Activated naive CD4-positive, alpha-beta T cell treated with anti-CD3 and anti-CD28 coated beads, Interleukin-2, amount 10 ng/mL, durations not matched to agents 7 days and 5 days (primary cell): Measurements from ENCODE around the gene CLDN19.

Experiments used
- CTCF ChIA-PET: fragments of 350-600 bp; sonication (Branson Sonifier 250); formaldehyde crosslinking; loops from one replicate; lab custom pipeline; 2021; ENCODE audit warnings: antibody characterized with exemption; lab: Charles Lee
- DNase-seq: peaks from one replicate; pipeline ENCODE4 v3.0.0-alpha.2; 2020
- H3K27ac Mint-ChIP-seq: one replicate; pipeline ENCODE4 v1.8.0; 2021; ENCODE audit warnings: mild to moderate bottlenecking, moderate library complexity, mixed read lengths
- H3K27me3 Mint-ChIP-seq: one replicate; pipeline ENCODE4 v1.8.0; 2021; ENCODE audit warnings: mild to moderate bottlenecking, mixed read lengths
- H3K36me3 Mint-ChIP-seq: one replicate; pipeline ENCODE4 v1.8.0; 2021; ENCODE audit warnings: mixed read lengths
- H3K4me1 Mint-ChIP-seq: one replicate; pipeline ENCODE4 v1.8.0; 2021; ENCODE audit warnings: mixed read lengths
- H3K4me3 Mint-ChIP-seq: one replicate; pipeline ENCODE4 v1.8.0; 2021; ENCODE audit warnings: mild to moderate bottlenecking, moderate library complexity, mixed read lengths
- H3K9me3 Mint-ChIP-seq: one replicate; pipeline ENCODE4 v1.8.0; 2021; ENCODE audit warnings: mixed read lengths

Gene CLDN19, protein sequence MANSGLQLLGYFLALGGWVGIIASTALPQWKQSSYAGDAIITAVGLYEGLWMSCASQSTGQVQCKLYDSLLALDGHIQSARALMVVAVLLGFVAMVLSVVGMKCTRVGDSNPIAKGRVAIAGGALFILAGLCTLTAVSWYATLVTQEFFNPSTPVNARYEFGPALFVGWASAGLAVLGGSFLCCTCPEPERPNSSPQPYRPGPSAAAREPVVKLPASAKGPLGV

DNA sequence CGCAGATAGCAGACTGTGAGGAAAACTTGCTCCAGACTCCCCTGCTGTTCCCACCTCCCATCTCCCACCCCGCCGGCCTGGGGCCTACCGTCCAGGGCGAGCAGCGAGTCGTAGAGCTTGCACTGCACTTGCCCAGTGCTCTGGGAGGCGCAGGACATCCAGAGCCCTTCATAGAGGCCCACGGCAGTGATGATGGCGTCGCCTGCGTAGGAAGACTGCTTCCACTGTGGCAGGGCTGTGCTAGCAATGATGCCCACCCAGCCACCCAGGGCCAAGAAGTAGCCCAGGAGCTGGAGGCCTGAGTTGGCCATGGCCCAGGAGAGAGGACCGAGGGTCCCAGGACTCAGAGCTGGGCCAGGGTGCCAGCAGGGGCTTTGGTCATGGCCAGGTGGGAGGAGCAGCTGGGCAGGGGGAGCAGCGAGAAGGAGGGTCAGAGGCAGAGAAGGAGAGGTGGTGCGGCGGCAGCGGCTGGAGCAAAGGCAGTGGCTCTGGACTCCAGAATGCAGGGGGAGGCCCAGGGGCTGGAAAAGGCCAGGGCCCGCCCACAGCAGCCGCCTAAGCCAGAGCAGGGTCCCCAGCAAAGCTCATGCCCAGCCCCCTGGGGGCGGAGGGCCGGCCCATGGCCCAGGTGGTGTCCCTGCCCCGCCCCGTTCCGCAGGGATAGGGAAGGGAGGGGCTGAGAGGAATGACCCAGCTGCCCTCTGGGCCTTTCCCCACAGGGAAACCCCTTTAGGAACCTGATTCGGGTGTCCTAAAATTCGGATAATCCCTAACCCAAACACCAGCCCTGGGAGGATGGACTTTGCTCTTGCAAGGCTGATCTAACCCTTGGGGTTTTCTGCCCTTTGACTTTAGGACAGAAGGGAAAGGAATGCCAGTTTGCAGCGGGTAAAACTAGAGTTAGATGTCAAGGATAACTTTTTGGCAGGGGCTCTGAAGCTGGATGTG lies at the start of gene CLDN19:
Gene CLDN19 (minus strand): TSS at position 484 of the 948 bp plus-strand sequence. CDS start 173 bp downstream, at position 311.
- CTCF ChIA-PET, result no interaction called here
- H3K4me3 Mint-ChIP-seq, result no peak within 1 kb of the TSS
- H3K27ac Mint-ChIP-seq, result no peak within 1 kb of the TSS
- no peaks in the 10 kb centered on the region for H3K27me3 Mint-ChIP-seq
- peaks cover 10% of the 10 kb centered on the region for H3K4me1 Mint-ChIP-seq
- H3K36me3 Mint-ChIP-seq, result no peaks in the 10 kb centered on the region
- no peaks in the 10 kb centered on the region for H3K9me3 Mint-ChIP-seq
- DNase-seq, result peak; percentile 7

DNA sequence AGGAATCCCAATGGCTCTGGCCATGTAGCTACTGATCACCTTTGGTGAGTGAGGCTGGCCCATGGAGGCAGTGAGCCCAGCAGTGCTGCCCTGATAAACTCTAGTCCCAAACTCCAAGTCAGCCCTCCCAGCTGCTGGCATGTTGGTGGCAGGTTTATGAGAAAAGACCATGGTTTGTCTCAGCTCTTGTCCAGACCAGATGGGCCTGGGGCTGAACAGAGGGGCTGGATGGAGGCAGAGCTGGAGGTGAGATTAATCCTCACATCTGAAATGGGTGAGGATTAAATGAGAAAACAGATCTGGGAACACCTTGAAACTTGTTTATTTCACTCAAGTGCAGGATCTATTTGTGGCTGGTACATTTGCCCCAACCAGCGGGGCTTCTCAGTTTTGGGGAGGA lies 48.0 kb upstream of the CLDN19 start:
- no peak for DNase-seq
- H3K4me1 Mint-ChIP-seq, result peaks cover 25% of the 10 kb centered on the region
- no peaks in the 10 kb centered on the region for H3K36me3 Mint-ChIP-seq
- H3K27me3 Mint-ChIP-seq, result peaks cover 25% of the 10 kb centered on the region
- H3K9me3 Mint-ChIP-seq, result no peaks in the 10 kb centered on the region
- H3K27ac Mint-ChIP-seq, result no peak overlapping the region
- H3K4me3 Mint-ChIP-seq, result no peak overlapping the region
- CTCF ChIA-PET, result no interaction called here

DNA sequence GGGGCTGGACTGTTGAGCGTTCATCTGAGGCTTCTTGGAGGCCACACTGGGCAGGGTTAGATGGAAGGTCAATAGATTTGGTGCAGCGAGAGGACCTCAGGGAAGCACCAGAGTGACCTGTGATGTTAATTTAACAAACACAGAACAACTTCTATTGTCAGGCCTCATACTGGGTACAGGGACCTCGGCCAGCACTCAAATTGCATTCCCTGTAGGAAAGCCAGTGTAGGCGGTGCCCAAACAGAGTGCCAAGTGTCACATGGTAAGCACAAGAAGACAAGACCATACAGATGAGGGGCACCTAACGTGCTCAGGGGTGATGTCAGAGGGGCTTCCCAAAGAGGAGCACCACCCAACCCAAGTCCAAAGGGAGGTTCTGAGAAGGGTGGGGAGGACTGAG lies 46.1 kb upstream of the CLDN19 start:
- no peak for DNase-seq
- peaks cover 4% of the 10 kb centered on the region for H3K36me3 Mint-ChIP-seq
- no peak overlapping the region for H3K4me3 Mint-ChIP-seq
- peaks cover 25% of the 10 kb centered on the region for H3K27me3 Mint-ChIP-seq
- H3K27ac Mint-ChIP-seq, result no peak overlapping the region
- H3K9me3 Mint-ChIP-seq, result no peaks in the 10 kb centered on the region
- peaks cover 25% of the 10 kb centered on the region for H3K4me1 Mint-ChIP-seq
- CTCF ChIA-PET, result no interaction called here

DNA sequence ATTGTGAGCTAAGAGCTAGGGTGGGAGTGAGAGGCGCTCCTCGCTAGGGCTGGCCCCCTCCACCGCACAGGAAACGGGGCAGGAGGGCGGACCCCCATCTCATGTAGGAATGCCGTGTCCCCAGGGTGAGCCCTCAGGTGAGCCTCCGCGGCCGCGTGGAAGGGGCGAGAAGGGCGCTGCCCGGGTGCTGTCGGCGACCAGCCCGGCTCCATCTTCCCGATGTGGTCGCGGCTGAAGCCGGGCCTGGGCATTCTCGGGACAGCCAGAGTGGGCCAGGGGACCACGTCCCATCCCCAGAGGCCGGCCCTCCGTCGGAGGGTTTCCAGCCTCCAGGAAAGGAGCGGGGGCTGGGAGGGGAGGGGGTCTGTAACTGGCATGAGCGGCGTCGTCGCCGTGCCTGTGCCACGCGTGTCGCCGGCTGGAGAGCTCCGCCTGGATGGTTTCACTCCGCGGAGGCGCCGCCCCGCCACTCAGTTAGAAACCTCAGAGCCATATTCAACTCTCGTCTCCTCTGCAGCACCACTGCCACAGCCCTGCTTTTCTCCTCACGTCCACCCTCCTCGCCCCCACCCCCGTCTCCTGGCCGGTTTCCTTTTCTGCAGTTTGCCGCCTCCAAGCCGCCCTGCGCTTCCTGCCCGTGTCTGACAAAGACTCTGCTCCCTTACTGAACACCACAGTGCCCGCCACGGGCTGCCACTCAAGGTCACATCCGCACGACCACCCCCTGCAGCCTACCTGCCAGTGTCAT lies 45.1 kb upstream of the CLDN19 start, which contains the start of gene TMEM269:
Gene TMEM269 (plus strand): TSS at position 46 of the 748 bp plus-strand sequence. CDS start 4,903 bp downstream, outside the sequence.
- H3K27me3 Mint-ChIP-seq, result peaks cover 22% of the 10 kb centered on the region
- H3K4me1 Mint-ChIP-seq, result peaks cover 25% of the 10 kb centered on the region
- DNase-seq, result peak; percentile 79
- H3K4me3 Mint-ChIP-seq, result peak within 1 kb of the TSS; percentile 70
- peak within 1 kb of the TSS; percentile 72 for H3K27ac Mint-ChIP-seq
- no peaks in the 10 kb centered on the region for H3K9me3 Mint-ChIP-seq
- CTCF ChIA-PET, result no interaction called here
- H3K36me3 Mint-ChIP-seq, result peaks cover 10% of the 10 kb centered on the region

DNA sequence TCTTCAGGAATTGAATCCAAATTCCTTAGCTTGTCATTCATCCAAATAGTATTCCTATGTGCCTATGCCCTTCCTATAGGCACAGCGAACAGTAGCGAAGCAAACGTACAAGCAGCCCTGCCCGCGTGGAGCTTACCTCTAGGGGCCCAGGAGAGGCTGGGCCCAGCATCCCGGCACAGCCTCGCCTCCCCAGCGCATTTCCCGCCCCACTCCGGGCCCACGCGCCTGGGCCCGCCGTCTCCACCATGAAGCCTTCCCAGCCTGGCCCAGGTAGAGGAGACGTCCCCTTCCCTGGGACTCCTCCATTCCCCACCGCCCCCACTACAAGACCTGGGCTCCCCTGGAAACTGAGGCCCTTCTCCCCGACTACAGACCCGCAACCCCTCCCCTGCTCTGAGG lies 44.5 kb upstream of the CLDN19 start:
- H3K4me3 Mint-ChIP-seq, result no peak overlapping the region
- peaks cover 19% of the 10 kb centered on the region for H3K27me3 Mint-ChIP-seq
- H3K36me3 Mint-ChIP-seq, result peaks cover 13% of the 10 kb centered on the region
- no peak overlapping the region for H3K27ac Mint-ChIP-seq
- CTCF ChIA-PET, result no interaction called here
- H3K9me3 Mint-ChIP-seq, result no peaks in the 10 kb centered on the region
- peaks cover 30% of the 10 kb centered on the region for H3K4me1 Mint-ChIP-seq
- no peak for DNase-seq

DNA sequence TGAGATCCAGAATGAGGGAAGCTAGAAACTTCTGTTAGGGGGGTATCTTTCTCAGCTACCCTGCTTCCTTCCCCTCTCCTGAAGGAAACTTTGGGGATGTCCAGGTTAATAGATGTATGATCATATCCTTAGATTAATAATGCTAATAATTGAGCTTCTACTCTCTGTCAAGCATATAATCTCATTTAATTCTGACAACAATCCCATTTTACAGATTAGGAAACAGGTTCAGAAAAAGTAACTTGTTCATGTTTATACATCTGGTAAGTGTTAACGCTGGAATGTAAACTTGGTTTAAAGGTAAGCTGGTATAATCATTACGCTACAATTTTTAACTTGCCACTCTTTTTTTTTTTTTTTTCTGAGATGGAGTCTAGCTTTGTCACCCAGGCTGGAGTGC lies 43.1 kb upstream of the CLDN19 start:
- no peaks in the 10 kb centered on the region for H3K9me3 Mint-ChIP-seq
- no peak overlapping the region for H3K4me3 Mint-ChIP-seq

DNA sequence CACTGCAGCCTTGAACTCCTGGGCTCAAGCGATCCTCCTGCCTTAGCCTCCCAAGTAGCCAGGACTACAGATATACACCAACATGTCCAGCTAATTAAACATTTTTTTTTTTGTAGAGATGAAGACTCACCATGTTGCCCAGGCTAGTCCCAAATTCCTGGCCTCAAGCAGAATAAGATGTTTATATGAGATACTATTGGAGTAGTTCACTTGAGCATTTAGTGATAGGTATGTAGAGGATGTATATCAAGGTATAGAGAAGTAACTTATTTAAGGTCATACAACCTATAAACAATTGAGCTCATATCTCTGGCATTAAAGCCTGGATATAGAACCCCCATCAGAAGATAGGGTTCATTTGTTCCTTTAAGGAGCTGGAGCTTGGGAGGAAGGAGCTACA lies 40.1 kb upstream of the CLDN19 start:
- no peak for DNase-seq
- Mint-ChIP-seq H3K36me3 (peaks cover 39% of the 10 kb centered on the region), H3K4me3 (no peak overlapping the region), H3K4me1 (peaks cover 24% of the 10 kb centered on the region), H3K9me3 (no peaks in the 10 kb centered on the region), H3K27me3 (peaks cover under 1% of the 10 kb centered on the region), H3K27ac (no peak overlapping the region)
- CTCF ChIA-PET, result interaction anchor here (0.9 to 7.8 kb wide), 4 partner anchors 14 to 292 kb away, joined by 3 to 103 read pairs (median 20); no protein-coding TSS in a partner anchor

More for the DNA sequence above, 43.1 kb upstream of the CLDN19 start:
- CTCF ChIA-PET, result interaction anchor here (0.6 to 1.1 kb wide), 3 partner anchors 140 to 490 kb away, joined by 3 to 5 read pairs (median 4); no protein-coding TSS in a partner anchor
- Mint-ChIP-seq H3K36me3 (peaks cover 22% of the 10 kb centered on the region), H3K27me3 (peaks cover 13% of the 10 kb centered on the region), H3K4me1 (peaks cover 34% of the 10 kb centered on the region), H3K27ac (no peak overlapping the region)
- DNase-seq, result no peak

DNA sequence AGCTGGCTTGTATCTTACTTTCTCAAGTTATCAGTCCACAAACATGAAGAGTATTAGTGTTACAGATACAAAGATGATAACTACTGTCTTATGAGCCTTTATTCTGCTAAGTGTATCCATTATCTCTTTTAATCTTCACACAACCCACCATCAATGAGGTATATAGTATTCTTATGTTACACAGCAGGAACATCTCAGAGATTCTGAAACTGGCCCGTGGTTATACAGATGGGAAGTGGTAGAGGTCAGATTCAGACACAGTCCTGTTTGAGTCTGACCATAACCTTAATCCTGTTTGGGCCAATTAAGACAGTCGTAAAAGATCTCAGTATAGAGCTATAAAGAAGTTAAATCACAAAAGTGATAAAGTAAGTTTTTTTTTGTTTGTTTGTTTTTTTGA lies 39.7 kb upstream of the CLDN19 start:
- Mint-ChIP-seq H3K9me3 (no peaks in the 10 kb centered on the region), H3K4me3 (no peak overlapping the region), H3K27ac (no peak overlapping the region), H3K27me3 (no peaks in the 10 kb centered on the region), H3K4me1 (peaks cover 23% of the 10 kb centered on the region), H3K36me3 (peaks cover 44% of the 10 kb centered on the region)
- no peak for DNase-seq
- CTCF ChIA-PET, result interaction anchor here (0.9 to 7.8 kb wide), 4 partner anchors 14 to 293 kb away, joined by 3 to 103 read pairs (median 20); no protein-coding TSS in a partner anchor

DNA sequence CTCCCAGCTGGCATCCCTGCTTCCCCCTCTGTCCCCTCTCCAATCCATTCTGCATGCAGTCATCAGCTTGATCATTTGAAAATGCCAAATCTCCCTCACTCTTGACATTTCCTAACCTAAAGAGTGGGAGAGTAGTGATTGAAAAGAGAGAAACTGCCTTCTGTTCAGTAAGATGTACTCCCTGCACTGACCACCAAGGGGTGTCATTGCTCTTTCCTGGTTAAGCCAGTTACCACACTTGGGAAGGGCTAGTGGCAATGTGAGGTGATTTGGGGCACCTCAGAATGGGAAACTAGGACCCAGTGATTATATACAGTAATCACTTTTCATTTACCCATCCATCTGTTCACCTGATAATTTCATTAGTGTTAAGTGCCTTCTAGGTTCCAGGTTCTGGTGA lies 37.8 kb upstream of the CLDN19 start:
- H3K27ac Mint-ChIP-seq, result no peak overlapping the region
- peak; percentile 59 for DNase-seq
- no peaks in the 10 kb centered on the region for H3K9me3 Mint-ChIP-seq
- H3K36me3 Mint-ChIP-seq, result peaks cover 51% of the 10 kb centered on the region
- CTCF ChIA-PET, result interaction anchor here (0.7 to 7.8 kb wide), 12 partner anchors 11 to 304 kb away, joined by 3 to 103 read pairs (median 4); partner anchors contain the start of genes C1orf50, P3H1 and ZNF691
- no peaks in the 10 kb centered on the region for H3K27me3 Mint-ChIP-seq
- H3K4me1 Mint-ChIP-seq, result peaks cover 17% of the 10 kb centered on the region
- H3K4me3 Mint-ChIP-seq, result no peak overlapping the region

DNA sequence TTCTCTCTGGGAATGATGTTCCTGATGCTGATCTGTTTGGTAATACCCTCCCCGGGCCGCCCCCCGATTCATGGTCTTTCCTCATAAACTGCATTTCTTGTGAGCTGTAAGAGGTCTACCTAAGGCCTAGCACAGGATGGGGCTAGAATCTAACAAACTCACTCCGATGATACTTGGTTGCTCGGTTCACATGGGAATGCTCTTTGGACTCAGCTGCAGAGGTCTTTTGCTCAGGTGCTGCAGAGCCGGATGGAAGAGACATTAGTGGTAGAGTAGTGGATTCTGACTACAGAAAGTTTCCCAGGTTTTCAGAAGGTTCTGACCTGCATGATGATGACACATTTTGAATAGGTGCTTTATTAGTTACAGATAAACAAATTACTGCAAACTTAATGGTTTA lies 36.5 kb upstream of the CLDN19 start:
- DNase-seq, result no peak
- CTCF ChIA-PET, result interaction anchor here (0.7 to 7.8 kb wide), 6 partner anchors 15 to 301 kb away, joined by 3 to 103 read pairs (median 14); no protein-coding TSS in a partner anchor
- H3K9me3 Mint-ChIP-seq, result no peaks in the 10 kb centered on the region
- H3K27me3 Mint-ChIP-seq, result no peaks in the 10 kb centered on the region
- peaks cover 49% of the 10 kb centered on the region for H3K36me3 Mint-ChIP-seq
- H3K27ac Mint-ChIP-seq, result no peak overlapping the region
- peaks cover 20% of the 10 kb centered on the region for H3K4me1 Mint-ChIP-seq
- H3K4me3 Mint-ChIP-seq, result no peak overlapping the region

DNA sequence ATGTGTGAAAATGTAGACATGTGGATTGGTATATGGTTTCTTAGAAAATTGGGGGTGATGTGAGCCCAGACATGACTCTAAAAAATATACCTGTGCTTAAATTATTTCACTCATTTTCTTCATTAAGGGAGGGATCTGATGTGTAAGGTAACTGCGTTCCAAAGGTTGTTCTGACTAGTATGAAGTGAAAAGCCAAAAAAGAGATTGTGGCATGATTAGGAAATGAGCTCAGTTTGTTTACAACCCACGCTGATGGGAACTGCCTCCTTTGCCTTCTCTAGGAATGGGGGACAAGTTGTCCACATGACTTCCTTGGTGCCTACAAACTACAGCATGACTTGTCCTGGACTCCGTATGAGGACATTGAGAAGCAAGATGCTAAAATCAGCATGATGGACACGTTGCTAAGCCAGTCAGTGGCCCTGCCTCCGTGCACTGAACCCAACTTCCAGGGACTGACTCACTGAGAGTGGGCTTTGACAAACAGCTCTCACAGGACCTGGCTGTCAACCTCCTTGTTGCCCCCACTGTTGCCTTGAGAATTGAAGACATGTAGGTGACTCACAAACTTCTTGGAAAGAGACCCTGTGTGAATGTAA lies 35.0 kb upstream of the CLDN19 start:
- H3K4me1 Mint-ChIP-seq, result peaks cover 27% of the 10 kb centered on the region
- H3K9me3 Mint-ChIP-seq, result no peaks in the 10 kb centered on the region
- CTCF ChIA-PET, result interaction anchor here (7.8 kb wide), 1 partner anchor 298 kb away, joined by 103 read pairs; no protein-coding TSS in a partner anchor
- peaks cover 49% of the 10 kb centered on the region for H3K36me3 Mint-ChIP-seq
- no peak overlapping the region for H3K4me3 Mint-ChIP-seq
- H3K27ac Mint-ChIP-seq, result no peak overlapping the region
- no peak for DNase-seq
- no peaks in the 10 kb centered on the region for H3K27me3 Mint-ChIP-seq

DNA sequence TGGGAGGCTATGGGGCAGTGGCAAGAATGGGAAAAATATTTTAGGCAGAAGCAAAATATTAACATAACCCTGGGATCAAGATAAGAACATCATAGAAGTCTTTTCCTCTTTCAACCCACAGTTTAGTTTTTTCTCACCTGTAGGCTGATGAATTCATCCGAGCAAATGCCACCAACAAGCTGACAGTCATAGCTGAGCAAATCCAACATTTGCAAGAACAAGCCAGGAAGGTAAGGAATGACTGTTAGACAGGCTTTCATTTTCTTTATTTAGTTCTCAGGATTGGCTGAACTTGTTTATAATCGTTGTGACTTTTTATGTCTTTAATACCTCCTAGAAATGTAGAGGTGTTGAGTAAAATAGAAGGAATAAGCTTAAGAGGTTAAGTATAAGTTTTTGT lies 33.4 kb upstream of the CLDN19 start:
- H3K9me3 Mint-ChIP-seq, result no peaks in the 10 kb centered on the region

DNA sequence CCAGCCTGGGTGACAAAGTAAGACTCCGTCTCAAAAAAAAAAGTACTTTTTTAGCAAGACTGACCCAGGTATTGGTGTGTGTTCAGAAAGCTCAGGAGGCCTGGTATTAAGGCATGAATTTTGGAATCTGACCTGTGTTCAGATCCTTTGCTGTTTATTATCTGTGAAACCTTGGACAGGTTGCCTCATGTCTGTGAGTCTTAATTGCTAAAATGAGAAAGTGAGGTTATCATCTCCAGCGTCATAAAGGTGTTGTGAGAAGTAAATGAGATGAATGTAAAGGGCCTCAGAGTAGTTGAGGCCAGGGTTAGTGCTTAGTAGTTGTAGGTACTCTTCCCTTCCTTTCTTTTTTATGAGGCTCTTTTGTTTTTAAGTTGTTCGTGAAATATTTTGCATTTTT lies 29.8 kb upstream of the CLDN19 start:
- peaks cover 37% of the 10 kb centered on the region for H3K4me1 Mint-ChIP-seq
- H3K4me3 Mint-ChIP-seq, result no peak overlapping the region
- no peak for DNase-seq
- CTCF ChIA-PET, result no interaction called here
- H3K27ac Mint-ChIP-seq, result no peak overlapping the region
- H3K9me3 Mint-ChIP-seq, result no peaks in the 10 kb centered on the region
- no peaks in the 10 kb centered on the region for H3K27me3 Mint-ChIP-seq
- peaks cover 27% of the 10 kb centered on the region for H3K36me3 Mint-ChIP-seq

More for the DNA sequence above, 33.4 kb upstream of the CLDN19 start:
- CTCF ChIA-PET, result interaction anchor here (7.8 kb wide), 1 partner anchor 299 kb away, joined by 103 read pairs; no protein-coding TSS in a partner anchor
- Mint-ChIP-seq H3K27ac (no peak overlapping the region), H3K27me3 (no peaks in the 10 kb centered on the region), H3K4me1 (peaks cover 33% of the 10 kb centered on the region), H3K36me3 (peaks cover 52% of the 10 kb centered on the region), H3K4me3 (no peak overlapping the region)
- DNase-seq, result no peak
